G401 (cell line): Measurements from ENCODE around the gene DCBLD1. TPM values are rescaled to one million over a fixed set of nuclear protein-coding genes. Genes with fewer than 3 reads are reported as not detected.

Experiments
- DNase-seq: peaks from one replicate; pipeline ENCODE4 v3.0.0-alpha.2; 2015; ENCODE audit warnings: low spot score
- in situ Hi-C: cut with HindIII; loops from 2 replicates; pipeline ENCODE4 v1.10.0; 2016; ENCODE audit warnings: low sequenced_read_pairs, mixed read lengths
- total RNA-seq: library from RNA; depleted of rRNA; stranded (reverse); fragments of >200 nt; shearing (Covaris generic); gene quantifications from 2 replicates; pipeline ENCODE4 v1.2.3, GENCODE V29; 2014; rRNA removed

The DCBLD1 gene
- total RNA-seq, 1 experiment from 2014 or later = not detected

GRCh38 chr6:117591405-117591804, 108.9 kb downstream of the DCBLD1 start:
- no peak for DNase-seq
- in situ Hi-C loops = no loop called here

DNA sequence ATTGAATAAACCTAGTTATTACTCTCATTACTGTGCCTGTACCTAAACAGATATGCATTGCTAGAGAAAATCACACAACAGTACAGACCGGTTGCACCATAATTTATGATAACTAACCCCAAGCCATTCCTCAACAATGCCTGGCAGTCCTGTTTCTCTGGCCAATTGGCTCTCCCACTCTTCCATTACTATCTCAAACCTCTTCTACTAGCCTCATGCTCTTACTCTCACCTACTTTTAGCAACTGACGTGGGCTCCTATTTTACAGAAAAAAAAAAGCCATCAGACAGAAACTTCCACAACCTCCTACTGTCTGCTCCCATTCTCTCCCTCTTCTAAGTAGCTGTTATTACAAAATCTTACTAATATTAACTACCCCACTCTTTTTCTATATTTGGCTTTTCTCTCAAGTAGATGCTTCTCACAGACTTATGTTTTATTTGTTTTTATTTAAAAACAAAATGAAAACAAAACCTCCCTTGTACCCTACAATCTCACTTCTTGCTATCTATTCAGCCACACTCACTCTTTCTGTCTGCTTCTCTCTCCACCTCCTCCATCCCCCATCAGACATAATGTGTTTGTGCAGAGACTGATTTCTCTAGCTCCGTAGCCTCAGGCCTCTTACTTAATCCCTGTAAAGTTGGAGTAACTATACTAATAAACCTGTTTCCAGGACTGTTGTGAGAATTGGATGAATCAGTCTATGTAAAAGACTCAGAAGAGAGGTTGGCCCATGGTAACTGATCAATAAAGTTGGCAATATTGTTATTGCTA, 110.7 kb downstream of the DCBLD1 start:
- DNase-seq = no peak
- in situ Hi-C loops = no loop called here

DNA sequence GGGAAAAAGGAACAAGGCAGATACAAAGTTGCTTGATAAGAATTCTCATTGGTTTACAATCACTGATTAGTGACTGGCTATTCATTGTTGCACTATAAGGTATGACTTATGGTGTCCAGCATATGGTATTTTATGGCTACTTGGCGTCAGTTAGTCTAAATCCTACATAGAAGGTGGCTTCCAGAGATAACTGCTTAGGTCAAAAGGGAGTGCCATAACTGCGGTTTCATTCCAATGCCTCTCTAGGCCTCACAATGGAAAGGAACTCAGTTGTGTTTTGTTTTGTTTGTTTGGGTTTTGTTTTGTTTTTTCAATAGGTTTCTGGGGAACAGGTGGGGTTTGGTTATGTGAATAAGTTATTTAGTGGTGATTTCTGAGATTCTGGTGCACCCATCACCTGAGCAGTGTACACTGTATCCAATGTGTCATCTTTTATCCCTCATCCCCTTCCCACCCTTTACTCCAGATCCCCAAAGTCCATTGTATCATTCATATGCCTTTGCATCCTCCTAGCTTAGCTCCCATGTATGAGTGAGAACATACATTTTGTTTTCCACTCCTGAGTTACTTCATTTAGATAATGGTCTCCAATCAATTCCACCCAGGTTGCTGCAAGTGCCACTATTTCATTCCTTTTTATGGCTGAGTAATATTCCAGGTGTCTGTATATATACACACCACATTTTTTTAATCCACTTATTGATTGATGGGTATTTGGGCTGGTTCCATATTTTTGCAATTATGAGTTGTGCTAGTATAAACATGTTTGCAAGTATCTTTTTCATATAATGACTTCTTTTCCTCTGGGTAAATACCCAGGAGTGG, 112.8 kb downstream of the DCBLD1 start:
- DNase-seq = no peak
- in situ Hi-C loops = no loop called here

DNA sequence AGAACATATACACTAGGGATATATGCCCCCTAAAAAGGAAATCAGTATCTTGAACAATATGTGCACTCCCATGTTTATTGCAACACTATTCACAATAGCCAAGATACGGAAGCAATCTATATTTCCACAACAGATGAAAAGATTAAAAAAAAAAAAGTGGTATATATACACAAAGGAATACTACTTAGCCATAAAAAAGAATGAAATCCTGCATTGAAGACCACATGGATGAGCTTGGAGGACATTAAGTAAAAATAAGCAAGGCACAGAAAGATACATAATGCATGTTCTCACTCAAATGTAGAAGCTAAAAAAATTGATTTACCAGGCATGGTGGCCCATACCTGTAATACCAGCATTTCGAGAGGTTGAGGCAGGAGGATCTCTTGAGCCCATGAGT, 115.3 kb downstream of the DCBLD1 start:
- in situ Hi-C loops = no loop called here
- DNase-seq = no peak

Other genes with a start within 250 kb of the DCBLD1 start
- not detected in 2 replicates for gene VGLL2, start 217.1 kb upstream of the DCBLD1 start, total RNA-seq
- gene ROS1, start 56.7 kb upstream of the DCBLD1 start, total RNA-seq = not detected in 2 replicates
- 11.1 and 15.1 TPM in 2 replicates for gene GOPC, start 119.8 kb downstream of the DCBLD1 start, total RNA-seq
- 54.1 and 62.6 TPM in 2 replicates for gene NUS1, start 192.8 kb downstream of the DCBLD1 start, total RNA-seq